BJ (cell line): ENCODE measurements around the gene RALGAPA2. TPM values are rescaled to one million over a fixed set of nuclear protein-coding genes. Genes with fewer than 3 reads are reported as not detected.

Experiments used
- CTCF ChIA-PET: fragments of 350-600 bp; formaldehyde crosslinking; extraction: SDS; loops from one replicate; lab custom pipeline; 2021; ENCODE audit warnings: antibody characterized with exemption, inconsistent platforms; lab: Yijun Ruan, JAX
- POLR2A ChIA-PET: fragments of 300-600 bp; sonication (Branson Sonifier 250); formaldehyde crosslinking; extraction: SDS; loops from one replicate; lab custom pipeline; 2021; ENCODE audit warnings: antibody characterized with exemption; lab: Charles Lee
- DNase-seq: peaks from one replicate; pipeline ENCODE4 v3.0.0-alpha.2; 2011; ENCODE audit warnings: low read depth
- H3K27me3 ChIP-seq: 2 replicates; pipeline ENCODE4 v1.6.0; 2011; ENCODE audit warnings: low read length; ENCODE audit not compliant: control insufficient read depth, insufficient read depth
- H3K36me3 ChIP-seq: 2 replicates; pipeline ENCODE4 v1.5.1; 2011; ENCODE audit warnings: low read length; ENCODE audit not compliant: control insufficient read depth, insufficient read depth
- H3K4me3 ChIP-seq: 2 replicates; pipeline ENCODE4 v1.5.1; 2011; ENCODE audit warnings: low read depth, mild to moderate bottlenecking, control low read depth, low read length
- CTCF ChIP-seq: IDR thresholded peaks from 2 replicates; pipeline ENCODE4 v1.5.1; 2011; ENCODE audit warnings: low read depth, mild to moderate bottlenecking, control low read depth, inconsistent platforms, low read length, moderate library complexity; ENCODE audit not compliant: insufficient read depth
- polyA plus RNA-seq: library from polyadenylated mRNA; depleted of rRNA; stranded (reverse); fragments of >200 nt; gene quantifications from 2 replicates; pipeline ENCODE4 v1.2.3, GENCODE V29; 2011

Gene RALGAPA2
- polyA plus RNA-seq, 1 experiment: 1.4 TPM

GRCh38 chr20:20531283-20531682, 181.2 kb downstream of the RALGAPA2 start:
- POLR2A ChIA-PET: no interaction called here
- H3K36me3 ChIP-seq: no peaks in the 10 kb centered on the region; the same call in 1 of the 2 replicates
- no peak for DNase-seq
- CTCF ChIA-PET: no interaction called here
- no peaks in the 10 kb centered on the region for H3K27me3 ChIP-seq
- H3K4me3 ChIP-seq: no peak overlapping the region
- no peak for TF ChIP-seq CTCF

- CTCF ChIA-PET: no interaction called here
- TF ChIP-seq CTCF: no peak
- no peaks in the 10 kb centered on the region for H3K27me3 ChIP-seq
- no peaks in the 10 kb centered on the region; the same call in 1 of the 2 replicates for H3K36me3 ChIP-seq
- no peak overlapping the region for H3K4me3 ChIP-seq
- POLR2A ChIA-PET: no interaction called here
- DNase-seq: no peak
Observed at GRCh38 chr20:20530428-20531151, 181.9 kb downstream of the RALGAPA2 start.

- CTCF ChIA-PET: no interaction called here
- POLR2A ChIA-PET: no interaction called here
- Histone ChIP-seq H3K27me3 (no peaks in the 10 kb centered on the region), H3K36me3 (no peaks in the 10 kb centered on the region; the same call in 1 of the 2 replicates), H3K4me3 (no peak overlapping the region)
- DNase-seq: no peak
- TF ChIP-seq CTCF: no peak
Observed at GRCh38 chr20:20529597-20529996, 182.8 kb downstream of the RALGAPA2 start.

- Histone ChIP-seq H3K36me3 (no peaks in the 10 kb centered on the region; the same call in 1 of the 2 replicates), H3K4me3 (no peak overlapping the region), H3K27me3 (no peaks in the 10 kb centered on the region)
- ChIA-PET CTCF (no interaction called here), POLR2A (no interaction called here)
- no peak for DNase-seq
- no peak for TF ChIP-seq CTCF
Observed at GRCh38 chr20:20528861-20529260, 183.6 kb downstream of the RALGAPA2 start.

GRCh38 chr20:20527661-20528060, 184.8 kb downstream of the RALGAPA2 start:
- ChIA-PET POLR2A (no interaction called here), CTCF (no interaction called here)
- TF ChIP-seq CTCF: no peak
- no peak overlapping the region for H3K4me3 ChIP-seq
- DNase-seq: no peak
- no peaks in the 10 kb centered on the region for H3K27me3 ChIP-seq
- no peaks in the 10 kb centered on the region; the same call in 1 of the 2 replicates for H3K36me3 ChIP-seq
